HFFc6 (cell line): Measurements from ENCODE around the gene ACTR6. TPM values are rescaled to one million over a fixed set of nuclear protein-coding genes. Genes with fewer than 3 reads are reported as not detected.

ENCODE experiments used
- DNase-seq: peaks from one replicate; pipeline ENCODE4 v3.0.0-alpha.2; 2018
- H3K27ac Mint-ChIP-seq: 2 replicates; pipeline ENCODE4 v1.8.0; 2020; ENCODE audit warnings: mild to moderate bottlenecking, mixed read lengths
- H3K27me3 Mint-ChIP-seq: 2 replicates; pipeline ENCODE4 v1.8.0; 2021; ENCODE audit warnings: mild to moderate bottlenecking, moderate library complexity, mixed read lengths; ENCODE audit not compliant: insufficient read depth
- H3K36me3 Mint-ChIP-seq: 2 replicates; pipeline ENCODE4 v1.8.0; 2021; ENCODE audit warnings: low read depth, mixed read lengths
- H3K4me1 Mint-ChIP-seq: 2 replicates; pipeline ENCODE4 v1.8.0; 2020; ENCODE audit warnings: low read depth, mixed read lengths
- H3K4me3 Mint-ChIP-seq: 2 replicates; pipeline ENCODE4 v1.8.0; 2020; ENCODE audit warnings: mild to moderate bottlenecking, moderate library complexity, mixed read lengths
- H3K9me3 Mint-ChIP-seq: 2 replicates; pipeline ENCODE4 v1.8.0; 2020; ENCODE audit warnings: mild to moderate bottlenecking, mixed read lengths
- CTCF ChIP-seq: fragments of 200-600 bp; sonication (generic); IDR thresholded peaks from 2 replicates; pipeline ENCODE4 v1.5.0; 2021; ENCODE audit warnings: antibody characterized with exemption, mild to moderate bottlenecking
- total RNA-seq, 6 experiments: library from RNA; stranded (reverse); fragmentation: NEBNext Ultra II Directional; extraction: Animal tissue kit (Norgen Biotek cat#: 25700); gene quantifications; 2 replicates in 1 of 6; 3 replicates in 5 of 6; pipeline ENCODE4 v1.2.3, GENCODE V29; 2021

Gene ACTR6
- total RNA-seq, 6 experiments from 2014 or later = 23.2 to 29.2 (median 24.9) TPM

GRCh38 chr12:100165356-100165755, 35.3 kb upstream of the ACTR6 start:
- H3K4me3 Mint-ChIP-seq = no peak overlapping the region
- no peak for DNase-seq
- TF ChIP-seq CTCF = no peak
- no peak overlapping the region for H3K27ac Mint-ChIP-seq
- peaks cover 8% of the 10 kb centered on the region for H3K27me3 Mint-ChIP-seq
- H3K4me1 Mint-ChIP-seq = peaks cover 10% of the 10 kb centered on the region
- no peaks in the 10 kb centered on the region for H3K9me3 Mint-ChIP-seq
- no peaks in the 10 kb centered on the region for H3K36me3 Mint-ChIP-seq

DNA sequence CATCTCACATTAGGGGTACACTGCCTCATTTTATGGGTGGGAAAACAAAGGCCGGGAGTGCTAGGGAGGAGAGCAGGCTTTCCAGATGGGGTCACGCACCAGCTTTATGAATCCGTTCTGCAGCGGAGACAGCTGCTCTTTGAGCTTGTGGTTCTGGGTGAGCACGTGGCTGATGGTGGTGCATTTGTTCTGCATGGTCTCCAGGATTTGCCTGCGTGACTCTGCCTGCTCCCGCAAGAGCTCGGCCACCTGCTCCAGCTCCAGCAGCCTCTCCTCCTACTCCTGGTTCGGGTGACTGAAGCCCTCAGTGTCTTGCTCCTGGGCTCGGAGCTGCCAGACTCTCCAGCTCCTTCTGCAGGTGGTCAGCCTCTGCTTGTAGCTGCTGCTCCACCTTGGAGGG, 34.4 kb upstream of the ACTR6 start:
- no peaks in the 10 kb centered on the region for H3K9me3 Mint-ChIP-seq
- no peak overlapping the region for H3K4me3 Mint-ChIP-seq
- no peaks in the 10 kb centered on the region for H3K36me3 Mint-ChIP-seq
- DNase-seq = no peak
- H3K27me3 Mint-ChIP-seq = peaks cover 8% of the 10 kb centered on the region
- H3K4me1 Mint-ChIP-seq = peaks cover 10% of the 10 kb centered on the region
- no peak for TF ChIP-seq CTCF
- H3K27ac Mint-ChIP-seq = no peak overlapping the region

GRCh38 chr12:100168562-100168961, 32.1 kb upstream of the ACTR6 start:
- Mint-ChIP-seq H3K27ac (no peak overlapping the region), H3K4me3 (no peak overlapping the region), H3K27me3 (peaks cover 8% of the 10 kb centered on the region), H3K4me1 (peaks cover 9% of the 10 kb centered on the region), H3K9me3 (no peaks in the 10 kb centered on the region), H3K36me3 (no peaks in the 10 kb centered on the region)
- no peak for DNase-seq
- no peak for TF ChIP-seq CTCF

DNA sequence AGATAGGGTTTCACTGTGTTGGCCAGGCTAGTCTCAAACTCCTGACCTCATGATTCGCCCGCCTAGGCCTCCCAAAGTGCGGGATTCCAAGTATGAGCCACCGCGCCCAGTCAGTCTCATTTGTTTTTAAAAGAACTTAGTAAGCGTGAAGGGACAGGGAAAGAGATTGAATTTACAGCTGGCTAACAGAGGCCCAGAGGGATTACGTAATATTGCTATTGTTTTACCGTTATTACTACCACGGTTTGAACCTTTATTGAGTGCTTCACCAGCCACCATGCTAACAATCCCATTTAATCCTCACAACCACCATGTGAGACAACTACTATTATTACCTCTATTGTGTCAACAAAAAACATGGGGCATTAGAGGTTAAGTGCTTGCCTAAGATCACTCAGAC, 31.3 kb upstream of the ACTR6 start:
- Mint-ChIP-seq H3K27me3 (peaks cover 8% of the 10 kb centered on the region), H3K36me3 (no peaks in the 10 kb centered on the region), H3K9me3 (no peaks in the 10 kb centered on the region), H3K4me1 (peaks cover under 1% of the 10 kb centered on the region; the same call in 1 of the 2 replicates), H3K4me3 (no peak overlapping the region), H3K27ac (no peak overlapping the region)
- TF ChIP-seq CTCF = no peak
- no peak for DNase-seq

GRCh38 chr12:100170313-100170858, 30.2 kb upstream of the ACTR6 start:
- DNase-seq = no peak
- Mint-ChIP-seq H3K4me3 (no peak overlapping the region), H3K27ac (no peak overlapping the region), H3K36me3 (no peaks in the 10 kb centered on the region), H3K4me1 (no peaks in the 10 kb centered on the region; the same call in 1 of the 2 replicates), H3K9me3 (no peaks in the 10 kb centered on the region), H3K27me3 (peaks cover 8% of the 10 kb centered on the region)
- no peak for TF ChIP-seq CTCF

DNA sequence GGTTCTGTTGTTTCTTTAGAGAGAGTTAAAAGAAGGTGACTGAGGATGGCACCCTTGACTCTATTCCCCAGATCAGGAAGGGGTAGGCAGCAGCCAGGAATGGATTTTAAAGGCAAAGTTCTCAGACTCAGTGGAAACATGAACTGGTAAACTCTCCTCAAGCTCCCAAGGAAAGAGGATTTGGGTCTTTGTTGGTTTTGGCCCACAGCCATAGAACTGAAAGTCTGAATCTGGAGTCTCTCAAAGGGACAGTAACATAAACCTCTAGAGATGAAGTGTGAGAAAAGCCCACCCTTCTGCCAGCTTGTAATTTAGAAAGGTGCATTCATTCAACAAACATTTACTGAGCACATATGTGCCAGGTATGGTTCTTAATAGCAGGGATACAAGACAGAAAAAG, 29.4 kb upstream of the ACTR6 start:
- H3K4me3 Mint-ChIP-seq = no peak overlapping the region
- TF ChIP-seq CTCF = no peak
- no peak for DNase-seq
- H3K36me3 Mint-ChIP-seq = no peaks in the 10 kb centered on the region
- H3K27me3 Mint-ChIP-seq = peaks cover 8% of the 10 kb centered on the region
- no peaks in the 10 kb centered on the region; the same call in 1 of the 2 replicates for H3K4me1 Mint-ChIP-seq
- no peak overlapping the region for H3K27ac Mint-ChIP-seq
- no peaks in the 10 kb centered on the region for H3K9me3 Mint-ChIP-seq
